GM19372 (cell line): ENCODE results near the gene GRAMD1B.
"Not testable (repeated sequence)": the region's sequence is repeated elsewhere in the genome, so short reads cannot be mapped to it uniquely, and the experiment has no call there.

Source experiments
- ATAC-seq: cut with Tn5 transposase; IDR thresholded peaks from one replicate; pipeline ENCODE4 v1.9.1; 2021; ENCODE audit warnings: mild to moderate bottlenecking, low read depth, moderate library complexity; ENCODE audit not compliant: unreplicated experiment

The GRAMD1B gene

GRCh38 chr11:123558536-123559315 is 128.7 kb downstream of the GRAMD1B start:
- no peak for ATAC-seq

- no peak for ATAC-seq
Measured at GRCh38 chr11:123559523-123559955, 129.5 kb downstream of the GRAMD1B start.

- ATAC-seq = no peak
Measured at GRCh38 chr11:123560006-123560405, 129.9 kb downstream of the GRAMD1B start.

GRCh38 chr11:123561431-123561800 is 131.3 kb downstream of the GRAMD1B start:
- ATAC-seq = no peak

- ATAC-seq = no peak
Measured at GRCh38 chr11:123562158-123562557, 132.1 kb downstream of the GRAMD1B start.

GRCh38 chr11:123562829-123563228 is 132.8 kb downstream of the GRAMD1B start:
- ATAC-seq = no peak

GRCh38 chr11:123564221-123564620 is 134.2 kb downstream of the GRAMD1B start:
- no peak for ATAC-seq

- no peak for ATAC-seq
Measured at GRCh38 chr11:123566852-123567251, 136.8 kb downstream of the GRAMD1B start.

- no peak for ATAC-seq
Measured at GRCh38 chr11:123567466-123567865, 137.4 kb downstream of the GRAMD1B start.

- no peak for ATAC-seq
Measured at GRCh38 chr11:123568367-123568870, 138.3 kb downstream of the GRAMD1B start.

GRCh38 chr11:123569393-123569792 is 139.3 kb downstream of the GRAMD1B start:
- no peak for ATAC-seq

- ATAC-seq = no peak
Measured at GRCh38 chr11:123570939-123571580, 141.0 kb downstream of the GRAMD1B start.

GRCh38 chr11:123572791-123573190 is 142.7 kb downstream of the GRAMD1B start:
- ATAC-seq = not testable (repeated sequence)

- ATAC-seq = no peak
Measured at GRCh38 chr11:123573286-123573685, 143.2 kb downstream of the GRAMD1B start.

- ATAC-seq = no peak
Measured at GRCh38 chr11:123575441-123575840, 145.4 kb downstream of the GRAMD1B start.

GRCh38 chr11:123576082-123576481 is 146.0 kb downstream of the GRAMD1B start:
- ATAC-seq = no peak

GRCh38 chr11:123576501-123576900 is 146.4 kb downstream of the GRAMD1B start:
- no peak for ATAC-seq

- ATAC-seq = no peak
Measured at GRCh38 chr11:123577081-123577598, 147.1 kb downstream of the GRAMD1B start.

- ATAC-seq = no peak
Measured at GRCh38 chr11:123578778-123579481, 148.9 kb downstream of the GRAMD1B start.

- no peak for ATAC-seq
Measured at GRCh38 chr11:123579482-123579812, 149.4 kb downstream of the GRAMD1B start.

GRCh38 chr11:123580137-123580536 is 150.1 kb downstream of the GRAMD1B start:
- no peak for ATAC-seq
